Skin of body (tissue), 2 donors: Measurements from ENCODE around the gene DPP4. TPM values are rescaled to one million over a fixed set of nuclear protein-coding genes. Genes with fewer than 3 reads are reported as not detected.
"Not testable (repeated sequence)": the region's sequence is repeated elsewhere in the genome, so short reads cannot be mapped to it uniquely, and the experiment has no call there.

Experiments used
- DNase-seq: peaks from one replicate; lab custom pipeline; 2025; lab: John Stamatoyannopoulos, UW
- total RNA-seq: library from RNA; depleted of rRNA; stranded (reverse); fragments of >200 nt; gene quantifications from one replicate; pipeline ENCODE4 v1.2.3, GENCODE V29; 2014

DPP4 gene
- total RNA-seq, 1 donor from 2014 or later = 13.7 TPM

DNA sequence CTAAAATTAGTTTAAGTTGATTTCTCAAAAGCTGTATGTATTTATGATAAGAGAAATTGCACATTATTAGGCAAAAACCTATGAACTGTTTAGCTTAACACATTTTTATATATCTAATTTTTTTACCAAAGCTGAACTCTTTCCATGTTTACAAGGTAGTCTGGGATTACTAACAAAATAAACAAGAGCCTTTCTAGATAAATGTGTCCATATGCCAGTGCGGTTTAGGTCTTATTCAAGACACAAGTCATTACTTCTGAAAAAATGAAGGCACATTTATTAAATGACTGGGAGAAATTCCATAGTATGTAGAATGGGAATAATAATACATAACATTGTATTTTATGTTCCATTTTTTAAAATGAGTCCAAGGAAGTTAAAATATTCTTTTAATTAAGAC, 82.0 kb downstream of the DPP4 start:
- no peak for DNase-seq

DNA sequence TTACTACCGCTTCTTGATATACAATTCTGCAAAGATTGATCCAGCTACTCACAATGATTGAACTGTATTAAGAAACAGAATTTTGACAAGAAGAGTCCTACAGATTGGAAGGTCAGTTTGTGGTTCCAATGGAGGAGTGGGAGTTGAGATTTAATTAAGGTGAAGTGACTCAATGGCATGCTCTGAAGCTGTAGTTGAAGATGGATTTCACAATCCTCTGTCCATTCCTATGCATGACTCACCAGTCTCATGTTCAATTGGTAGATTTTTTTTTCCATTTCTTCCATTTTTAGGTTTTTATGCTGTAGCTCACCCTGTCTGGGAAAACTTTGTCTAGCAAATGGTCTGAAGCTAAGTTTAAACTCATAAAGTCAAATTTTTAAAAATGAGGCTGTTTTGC, 83.3 kb downstream of the DPP4 start:
- no peak for DNase-seq

DNA sequence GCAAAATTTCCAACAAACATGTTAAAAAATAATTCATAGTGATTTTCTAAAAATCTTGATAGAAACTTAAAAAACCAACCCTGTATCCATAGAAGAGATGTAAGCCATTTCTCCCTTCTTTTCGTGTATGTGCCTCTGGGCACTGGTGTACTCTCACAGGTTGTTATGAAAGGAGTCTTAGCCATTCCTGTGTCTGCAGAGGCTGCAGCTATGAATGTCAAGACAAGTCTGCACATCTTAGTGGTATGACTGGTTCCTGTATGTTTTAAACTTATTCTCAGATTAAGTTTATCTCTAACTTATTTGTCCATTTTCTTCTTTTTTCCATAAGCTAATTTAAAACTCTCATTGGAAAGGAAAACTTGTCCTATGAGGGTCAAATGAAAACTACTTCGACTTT, 84.0 kb downstream of the DPP4 start:
- no peak for DNase-seq

DNA sequence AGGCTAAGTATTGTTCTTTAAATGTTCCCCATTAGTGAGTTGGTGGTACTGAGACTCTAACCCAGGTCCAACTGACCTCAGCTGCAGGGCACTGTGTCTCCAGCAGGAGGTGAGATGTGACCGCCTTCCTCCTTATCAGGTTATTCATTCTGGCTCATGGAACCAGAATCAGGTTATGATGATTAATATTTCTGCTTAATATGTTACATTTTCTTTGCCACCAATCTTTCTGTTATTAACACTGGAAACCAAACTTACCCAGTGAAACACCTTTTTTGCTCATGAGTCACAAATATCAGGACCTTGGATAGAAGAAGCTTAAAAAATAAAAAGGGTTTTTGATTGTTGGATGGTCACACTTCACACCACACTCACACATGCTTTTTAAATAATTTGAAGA, 85.4 kb downstream of the DPP4 start:
- DNase-seq = no peak

DNA sequence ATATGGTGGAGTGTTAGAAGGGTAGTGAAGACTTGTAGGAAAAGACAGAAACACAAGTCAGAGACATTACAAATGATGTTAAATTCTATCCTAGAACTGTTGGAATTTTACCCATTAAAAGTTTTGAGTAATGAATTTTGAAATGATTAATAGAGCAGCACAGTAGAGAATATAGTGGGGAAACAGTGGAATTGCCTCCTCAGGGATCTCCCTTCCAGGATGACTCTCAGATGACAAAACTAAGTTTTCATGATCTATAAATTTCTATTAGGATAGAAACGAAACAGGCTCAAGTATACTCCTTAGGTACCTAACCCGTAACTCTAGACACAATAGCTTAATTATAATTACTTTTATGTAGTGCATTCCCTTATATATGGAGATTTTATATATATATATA, 86.7 kb downstream of the DPP4 start:
- no peak for DNase-seq

DNA sequence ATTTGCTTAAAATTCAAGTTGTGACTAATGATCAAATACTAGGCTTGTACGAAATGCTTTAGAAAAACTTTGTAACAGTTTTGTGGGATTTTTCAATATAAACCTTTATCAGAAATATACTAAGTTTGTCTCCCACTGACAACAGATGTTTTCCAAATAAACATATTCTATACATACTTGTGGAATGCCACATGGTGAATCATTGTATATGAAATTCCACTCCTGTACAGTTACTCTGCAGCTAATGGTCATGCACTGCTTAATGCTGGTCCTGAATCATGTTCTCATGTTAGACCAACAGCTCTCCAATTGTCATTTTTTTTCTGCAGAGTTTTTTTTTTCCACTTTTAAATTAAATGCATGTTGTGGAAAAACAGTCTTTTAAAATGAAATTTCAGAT, 90.1 kb downstream of the DPP4 start:
- DNase-seq = no peak

DNA sequence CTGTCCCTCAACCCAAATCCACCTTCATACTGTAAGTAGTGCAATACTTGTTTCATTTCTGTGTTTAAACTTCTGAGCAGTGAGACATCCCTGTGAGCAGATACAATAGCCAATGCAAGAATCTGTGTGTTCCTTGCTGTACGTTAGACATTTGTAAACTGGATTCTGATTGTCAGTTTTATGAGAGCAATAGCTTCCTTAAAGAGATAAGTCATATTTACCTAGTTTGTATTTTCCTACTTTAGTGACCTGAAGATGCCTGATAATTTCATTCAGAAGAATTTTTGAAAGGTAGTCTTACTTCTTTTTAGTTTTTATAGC, 90.7 kb downstream of the DPP4 start:
- DNase-seq = no peak

DNA sequence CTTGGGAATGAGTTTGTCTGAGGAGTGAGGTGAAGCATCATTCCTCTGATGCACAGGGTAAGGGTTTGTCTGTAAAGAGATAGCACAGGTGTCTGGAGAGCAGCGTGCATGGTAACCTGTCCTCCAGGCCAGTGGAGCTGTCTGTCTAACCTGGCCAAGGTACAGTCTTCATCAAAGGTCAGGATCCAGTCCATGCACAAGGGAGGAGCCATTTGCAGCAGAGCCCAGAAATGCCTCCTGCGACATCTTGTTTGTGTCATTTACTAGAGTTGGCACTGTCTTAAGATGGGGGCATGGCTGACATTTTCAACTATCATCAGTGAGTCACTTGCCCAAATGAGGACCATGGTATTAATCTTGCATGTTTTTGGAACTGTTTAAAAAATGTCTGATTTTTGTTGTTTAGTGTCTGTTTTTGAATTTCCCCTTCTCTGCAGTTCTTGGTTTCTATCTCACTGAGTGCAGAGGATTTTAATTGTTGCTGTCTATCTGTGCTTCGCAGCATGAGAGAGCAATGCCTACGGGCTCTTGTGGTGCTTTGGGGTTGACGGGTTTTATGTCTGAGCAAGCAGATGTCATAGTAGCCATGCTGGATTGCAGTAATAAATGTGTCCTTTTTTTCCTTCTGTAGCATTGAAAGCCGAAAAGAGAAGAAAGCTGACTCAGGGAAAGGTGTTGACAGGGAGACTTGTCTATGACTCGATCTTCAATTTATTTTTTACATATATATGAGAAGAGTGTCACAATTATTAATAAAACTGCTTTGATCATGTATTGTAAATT, 91.3 kb downstream of the DPP4 start:
- no peak for DNase-seq

DNA sequence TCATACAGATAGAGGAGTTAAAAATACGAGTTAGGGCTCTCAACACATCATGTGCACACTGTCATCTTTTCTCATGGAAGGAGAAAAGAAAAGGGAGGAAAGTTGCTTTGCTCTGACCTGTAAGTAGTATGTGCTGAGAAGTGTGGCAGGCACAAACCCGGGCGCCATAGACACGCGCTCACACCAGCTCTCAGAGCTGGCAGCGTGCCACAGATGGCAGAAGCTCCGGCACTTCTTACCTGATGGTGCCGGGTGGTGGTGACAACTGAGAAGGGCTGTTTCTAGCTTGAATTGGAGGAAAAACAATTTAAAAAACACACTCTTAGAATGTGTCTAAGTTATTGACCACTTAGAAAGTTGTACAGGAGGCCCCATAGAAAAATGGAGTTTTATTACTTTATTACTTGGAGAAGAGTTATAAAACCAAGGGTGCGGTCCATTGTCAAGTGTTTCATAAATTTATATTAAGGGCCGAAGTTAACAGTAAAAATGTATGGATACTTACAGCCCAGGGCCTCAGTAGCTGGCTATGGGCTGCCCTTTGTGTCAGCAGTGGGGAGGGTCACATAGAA, 92.2 kb downstream of the DPP4 start:
- DNase-seq = no peak

DNA sequence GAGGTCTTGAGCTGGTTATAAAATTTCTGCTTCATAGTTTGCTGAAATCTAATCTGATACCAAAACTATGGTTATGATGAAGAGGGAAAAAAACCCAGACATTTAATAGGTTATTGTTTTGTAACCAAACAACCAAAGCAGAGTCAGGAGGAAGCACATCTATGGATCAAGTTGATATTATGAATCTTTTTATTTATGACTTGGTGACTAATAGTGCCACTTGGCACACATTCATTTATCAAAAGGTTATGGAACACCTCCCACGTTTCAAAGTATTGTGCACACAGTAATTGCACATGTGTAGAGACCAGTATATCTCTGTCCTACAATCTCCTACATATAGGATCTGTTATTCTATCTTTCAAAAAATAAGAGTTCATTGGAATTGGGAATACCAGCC, 93.0 kb downstream of the DPP4 start:
- no peak for DNase-seq

DNA sequence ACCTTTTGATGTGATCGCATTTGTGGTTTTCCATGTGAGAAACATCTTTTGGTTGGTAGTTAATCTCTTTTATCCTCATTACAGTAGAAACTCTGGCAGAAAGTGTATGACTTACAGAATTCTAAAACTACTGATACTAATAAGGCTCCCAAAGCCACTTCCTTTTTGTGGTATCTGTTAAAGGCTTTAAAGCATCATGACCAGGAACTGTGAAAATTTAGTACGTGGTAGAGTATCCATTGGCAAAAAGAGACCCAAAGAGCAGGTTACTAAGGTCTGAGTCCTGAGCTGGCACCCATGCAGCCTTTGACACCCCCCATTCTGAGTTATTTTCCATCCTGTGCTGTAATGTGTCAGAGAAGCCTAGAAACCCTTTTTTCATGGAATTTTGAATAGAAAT, 94.5 kb downstream of the DPP4 start:
- DNase-seq = no peak

DNA sequence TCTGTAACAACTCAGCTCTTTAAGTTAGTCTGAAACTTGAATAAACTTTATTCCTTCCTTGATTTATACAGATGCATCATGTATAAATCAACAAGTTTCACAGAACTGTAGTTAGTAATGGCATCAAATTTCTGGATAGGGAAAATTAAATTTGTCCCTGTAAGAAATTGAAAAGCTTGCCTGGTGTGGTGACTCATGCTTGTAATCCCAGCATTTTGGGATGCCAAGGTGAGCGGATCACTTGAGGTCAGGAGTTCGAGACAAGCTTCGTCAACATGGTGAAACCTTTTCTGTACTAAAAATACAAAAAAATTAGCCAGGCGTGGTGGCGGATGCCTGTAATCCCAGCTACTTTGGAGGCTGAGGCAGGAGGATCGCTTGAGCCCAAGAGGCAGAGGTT, 96.1 kb downstream of the DPP4 start:
- not testable (repeated sequence) for DNase-seq

DNA sequence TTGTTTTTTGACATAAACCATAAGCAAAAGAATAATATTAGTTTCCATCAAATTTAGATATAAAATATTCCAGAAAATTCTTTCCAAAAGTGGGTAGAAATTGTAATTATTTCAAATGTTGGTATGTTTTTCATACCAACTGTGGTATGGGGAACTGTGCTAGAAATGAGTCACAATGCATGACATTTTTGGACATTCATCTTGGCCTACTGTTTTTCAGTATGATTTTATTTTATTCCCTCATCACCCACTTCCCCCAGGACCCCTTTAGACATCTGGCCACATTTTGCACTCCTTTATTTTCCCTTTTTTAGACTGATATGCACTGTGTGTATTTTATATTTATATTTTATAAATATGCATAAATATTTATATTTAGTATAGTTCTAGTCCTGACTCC, 97.1 kb downstream of the DPP4 start:
- DNase-seq = no peak

DNA sequence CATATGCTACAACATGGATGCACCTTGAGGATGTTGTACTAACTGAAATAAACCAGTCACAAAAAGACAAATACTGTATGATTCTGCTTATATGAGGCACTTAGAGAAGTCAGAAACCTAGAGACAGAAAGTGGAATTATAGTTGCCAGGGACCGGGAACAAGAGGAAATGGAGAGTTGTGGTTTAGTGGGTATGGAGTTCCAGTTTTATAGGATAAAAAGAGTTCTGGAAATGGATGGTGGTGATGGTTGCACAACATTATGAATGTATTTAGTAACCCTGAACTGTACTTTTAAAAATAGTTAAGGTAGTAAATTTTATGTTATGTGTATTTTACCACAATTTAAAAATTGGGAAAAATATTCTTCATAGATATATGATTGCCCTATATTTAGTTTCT, 97.7 kb downstream of the DPP4 start:
- DNase-seq = no peak

DNA sequence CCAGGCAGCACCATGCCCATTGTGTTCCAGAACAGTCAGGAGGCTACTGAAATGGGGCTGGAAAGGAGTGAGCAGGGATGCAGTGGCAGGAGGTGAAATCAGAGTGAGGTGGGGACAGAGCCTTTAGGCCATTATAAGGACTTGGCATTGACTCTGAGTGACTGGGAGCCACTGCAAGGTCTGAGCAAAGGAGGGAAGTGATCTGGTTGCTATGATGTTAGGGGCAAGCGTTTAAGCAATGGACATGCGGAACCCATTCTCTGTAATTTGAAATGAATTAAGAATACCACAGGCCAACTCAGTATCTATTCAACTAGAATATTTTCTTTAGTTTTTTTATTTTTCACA, 98.2 kb downstream of the DPP4 start:
- DNase-seq = no peak

DNA sequence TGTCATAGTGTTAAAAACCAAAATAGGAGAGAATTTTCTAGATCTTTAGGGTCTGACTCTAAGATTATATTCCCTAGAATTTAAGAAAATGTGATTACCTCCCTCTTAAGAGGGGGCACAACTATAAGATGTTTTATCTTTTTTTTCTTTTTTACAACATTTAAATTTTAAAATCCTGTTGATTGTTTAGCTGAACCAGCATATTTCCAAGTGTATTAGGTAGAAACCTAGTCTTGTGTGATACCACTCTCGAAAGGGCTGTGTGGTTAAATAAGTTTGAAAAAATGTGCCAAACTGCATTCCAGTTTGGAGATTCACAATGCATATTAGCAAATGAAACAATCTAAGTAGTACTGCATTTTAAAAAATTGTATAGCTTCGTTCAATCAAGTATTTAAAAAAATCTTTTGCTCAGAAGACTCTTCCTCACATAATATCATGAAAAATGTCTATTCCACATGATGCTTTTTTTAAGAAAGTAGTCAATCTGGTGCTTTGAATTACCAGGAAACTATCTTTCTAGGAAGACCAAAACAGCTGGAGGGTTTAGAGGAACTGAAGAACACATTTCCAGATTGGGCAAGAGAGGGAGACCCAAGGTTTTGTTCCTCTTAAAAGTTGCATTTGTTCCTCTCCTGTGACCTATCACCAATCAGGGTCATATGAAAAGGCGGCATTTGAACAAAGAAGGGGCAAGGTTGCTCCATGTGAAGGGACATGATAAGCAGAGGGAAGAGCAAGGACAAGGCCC, 98.8 kb downstream of the DPP4 start:
- DNase-seq = no peak

DNA sequence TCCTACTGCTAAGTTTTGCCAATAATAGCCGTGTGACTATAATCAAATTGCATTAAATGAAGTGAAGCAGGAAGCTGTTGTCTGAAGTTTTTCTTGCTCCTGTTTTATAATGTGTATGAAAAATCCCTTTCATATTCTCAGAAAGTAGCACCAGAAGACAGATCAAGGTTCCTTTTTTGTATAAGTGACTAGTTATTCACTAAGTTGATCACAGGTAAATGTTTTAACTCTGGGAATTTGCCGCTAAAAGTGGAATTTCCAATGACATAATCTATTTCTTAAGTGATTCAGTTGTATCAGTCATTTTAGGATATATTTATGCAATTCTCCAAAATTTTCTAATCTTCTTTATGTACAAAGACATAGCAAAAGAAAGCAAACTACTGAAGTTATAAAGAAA, 99.6 kb downstream of the DPP4 start:
- DNase-seq = no peak

DNA sequence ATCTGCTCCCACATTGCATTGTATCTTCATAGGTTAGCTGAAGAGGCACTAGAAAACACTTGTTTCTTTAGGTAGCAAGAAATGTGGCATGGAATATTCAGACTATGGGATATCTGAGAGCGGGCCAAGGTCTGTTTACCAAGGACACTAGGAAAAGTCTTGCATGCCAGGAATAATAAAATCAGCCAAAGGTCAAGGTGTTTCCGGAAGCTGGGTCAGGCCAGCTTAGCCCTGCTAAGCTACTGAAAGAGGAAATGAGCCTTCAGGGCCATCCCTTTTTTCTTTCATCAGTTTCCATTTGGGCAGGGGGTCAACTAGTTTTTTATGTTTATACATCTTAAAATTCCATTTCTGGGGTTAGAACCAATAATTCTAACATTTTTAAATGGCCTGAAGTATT, 101.1 kb downstream of the DPP4 start:
- DNase-seq = no peak

DNA sequence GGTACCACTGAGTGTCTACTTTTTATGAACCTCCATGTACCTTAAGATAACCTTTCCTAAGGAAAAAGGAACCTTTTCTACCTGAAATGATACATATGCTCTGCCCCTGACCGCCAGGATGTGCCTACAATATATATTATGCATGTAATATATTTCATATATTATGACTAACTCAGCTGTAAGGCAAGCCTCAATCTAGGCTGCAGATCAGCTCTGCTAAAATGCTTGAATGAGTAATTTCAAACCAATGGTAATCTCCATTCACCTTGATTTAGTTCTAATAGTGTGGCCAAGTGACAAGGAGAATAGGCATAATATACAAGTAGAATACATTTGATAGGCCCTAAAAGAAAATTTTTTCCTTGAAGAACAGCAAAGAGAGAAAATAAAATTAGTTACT, 101.8 kb downstream of the DPP4 start:
- no peak for DNase-seq

DNA sequence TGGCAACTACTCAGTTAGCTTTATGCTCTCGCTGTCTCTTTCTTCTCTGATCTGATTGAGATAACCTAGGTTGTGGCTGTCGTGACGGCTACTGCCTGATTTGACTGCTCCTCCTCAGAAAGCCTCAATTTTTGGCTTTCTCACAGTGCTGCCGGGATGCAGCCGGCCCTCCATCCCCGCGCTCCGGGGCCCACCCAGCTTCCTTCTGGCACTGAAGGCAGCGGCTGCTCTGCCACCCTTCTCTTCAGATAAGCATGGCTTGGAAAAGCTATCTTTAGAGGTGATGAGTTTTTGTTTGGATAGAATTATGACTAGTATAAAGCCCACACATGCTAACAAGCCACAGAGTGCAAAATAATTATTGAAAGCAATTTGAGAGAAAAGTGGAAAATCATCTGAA, 102.5 kb downstream of the DPP4 start:
- DNase-seq = no peak

DNA sequence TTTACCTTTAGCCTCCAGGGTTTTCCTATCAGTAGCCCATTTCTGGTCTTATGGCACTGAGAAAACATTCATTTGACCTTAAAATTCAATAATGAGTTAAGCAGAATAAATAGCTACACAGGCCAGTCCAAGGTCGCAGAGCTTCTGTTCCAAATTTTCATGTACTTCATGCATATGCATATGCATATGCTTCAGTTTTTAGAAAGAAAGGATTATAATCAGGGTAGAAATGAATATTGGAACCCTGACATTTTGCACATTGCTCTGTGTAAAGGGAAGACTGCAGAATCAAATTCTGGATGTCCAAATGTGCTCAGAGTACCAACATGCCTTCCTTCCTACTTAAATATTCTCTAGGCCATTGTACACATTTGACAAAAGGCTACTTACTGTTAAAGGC, 104.9 kb downstream of the DPP4 start:
- DNase-seq = no peak

DNA sequence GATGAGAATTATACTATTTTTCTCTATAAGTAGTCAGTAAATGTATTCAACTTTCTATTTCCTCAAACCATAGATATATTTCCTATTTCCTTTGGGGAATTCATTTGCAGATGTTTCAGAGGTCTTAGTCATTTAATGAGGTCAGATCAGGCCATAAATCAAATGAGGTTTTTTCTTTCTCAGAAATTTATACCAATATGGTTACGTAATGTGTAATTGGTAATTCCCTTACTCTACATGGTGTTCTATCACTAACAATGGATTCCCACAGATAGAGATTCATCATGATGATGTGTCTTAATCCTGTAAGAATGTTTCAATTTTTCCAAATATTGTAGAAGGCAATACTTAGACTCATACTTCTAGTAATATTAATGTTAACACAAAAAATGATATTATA, 108.0 kb downstream of the DPP4 start:
- DNase-seq = no peak

DNA sequence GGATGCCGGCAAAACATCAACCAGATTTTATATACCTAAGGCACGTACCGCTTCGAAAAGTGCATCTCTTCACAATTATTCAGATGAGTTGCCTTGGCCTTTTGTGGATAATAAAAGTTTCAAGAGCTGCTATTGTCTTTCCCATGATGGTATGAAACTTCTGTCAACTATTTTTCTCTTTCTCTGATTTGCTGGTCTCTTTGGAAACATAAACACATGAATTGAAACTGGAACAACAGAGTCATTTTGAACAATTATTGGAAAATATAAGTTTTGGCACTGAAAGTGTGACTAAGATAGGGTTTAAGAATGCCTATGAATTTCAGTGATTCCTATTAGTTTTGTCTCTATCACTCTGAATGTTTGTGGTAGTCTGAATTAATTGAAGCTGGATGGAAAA, 109.9 kb downstream of the DPP4 start:
- DNase-seq = no peak
